A549 (cell line): ENCODE results near the gene DEFB115. TPM values are rescaled to one million over a fixed set of nuclear protein-coding genes. Genes with fewer than 3 reads are reported as not detected.

Source experiments
- ATAC-seq, 2 experiments: fragments of 200-7000 bp in 1 of 2; fragments of >200 bp in 1 of 2; cut with Nextera tagmentation in 1 of 2; cut with Tn5 transposase in 1 of 2; 3 replicates each; pipeline versions ENCODE4 v1.8.0 to v1.9.1; 2018 to 2020; ENCODE audit warnings: mild to moderate bottlenecking in 1 of 2, moderate library complexity in 1 of 2
- CTCF ChIA-PET: fragments of 300-600 bp; sonication (Branson Sonifier 250); formaldehyde crosslinking; extraction: SDS; loops from one replicate; lab custom pipeline; 2021; ENCODE audit warnings: antibody characterized with exemption, inconsistent platforms; lab: Yijun Ruan, JAX
- POLR2A ChIA-PET: fragments of 350-600 bp; formaldehyde crosslinking; extraction: SDS; loops from one replicate; lab custom pipeline; 2021; ENCODE audit warnings: antibody characterized with exemption, inconsistent platforms; lab: Yijun Ruan, JAX
- DNase-seq, 2 experiments: peaks; one replicate each; pipeline versions ENCODE4 v3.0.0 to v3.0.0-alpha.2; 2011 to 2016; ENCODE audit warnings: low read depth in 1 of 2, low spot score in 1 of 2
- FAIRE-seq: peaks from 2 replicates; lab custom pipeline; 2011; peaks lifted over from hg19 to GRCh38; lab: Jason Lieb, UNC
- H3K27ac ChIP-seq, 2 experiments: fragments of >200 bp; sonication (Bioruptor Twin); formaldehyde crosslinking; 3 replicates each; pipeline ENCODE4 v1.5.1; 2016 to 2017
- H3K4me1 ChIP-seq: fragments of >200 bp; sonication (Bioruptor Twin); formaldehyde crosslinking; 3 replicates; pipeline ENCODE4 v1.6.1; 2016
- H3K4me2 ChIP-seq: fragments of >200 bp; sonication (Bioruptor Twin); formaldehyde crosslinking; 3 replicates; pipeline ENCODE4 v1.6.1; 2016
- H3K4me3 ChIP-seq: fragments of >200 bp; sonication (Bioruptor Twin); formaldehyde crosslinking; 3 replicates; pipeline ENCODE4 v1.5.1; 2016
- H3K9me3 ChIP-seq: fragments of >200 bp; sonication (Bioruptor Twin); formaldehyde crosslinking; 3 replicates; pipeline ENCODE4 v1.6.1; 2016
- CBX2 ChIP-seq: fragments of 200-600 bp; sonication (generic); IDR thresholded peaks from 2 replicates; pipeline ENCODE4 v1.6.1; 2016; ENCODE audit warnings: low read depth, mild to moderate bottlenecking, borderline replicate concordance
- CBX8 ChIP-seq: fragments of 200-600 bp; sonication (generic); IDR thresholded peaks from 2 replicates; pipeline ENCODE4 v1.6.1; 2016
- CHD4 ChIP-seq: fragments of 200-600 bp; sonication (generic); IDR thresholded peaks from 2 replicates; pipeline ENCODE4 v1.6.1; 2016; ENCODE audit warnings: antibody characterized with exemption, mild to moderate bottlenecking, borderline replicate concordance
- EHF ChIP-seq: fragments of 250-450 bp; sonication (Bioruptor Pico); IDR thresholded peaks from 2 replicates; pipeline ENCODE4 v1.5.0; 2020; ENCODE audit warnings: mild to moderate bottlenecking
- EHMT2 ChIP-seq: fragments of 200-600 bp; sonication (generic); IDR thresholded peaks from 2 replicates; pipeline ENCODE4 v1.6.1; 2016; ENCODE audit warnings: antibody characterized with exemption, low read depth, mild to moderate bottlenecking, moderate library complexity
- ELK1 ChIP-seq: fragments of 150-350 bp; IDR thresholded peaks from 2 replicates; pipeline ENCODE4 v1.6.1; 2014; ENCODE audit warnings: low read depth, mild to moderate bottlenecking, low read length
- HDAC2 ChIP-seq: fragments of 200-600 bp; sonication (generic); IDR thresholded peaks from 2 replicates; pipeline ENCODE4 v1.6.1; 2016
- HEYL ChIP-seq: fragments of 250-450 bp; sonication (Bioruptor Pico); IDR thresholded peaks from 2 replicates; pipeline ENCODE4 v1.8.0; 2021; ENCODE audit warnings: mild to moderate bottlenecking, moderate library complexity
- HOXA7 ChIP-seq: fragments of 250-450 bp; sonication (Bioruptor Pico); IDR thresholded peaks from 2 replicates; pipeline ENCODE4 v1.5.0; 2020; ENCODE audit warnings: mild to moderate bottlenecking, moderate library complexity
- HOXB13 ChIP-seq: fragments of 250-450 bp; sonication (Bioruptor Pico); IDR thresholded peaks from 2 replicates; pipeline ENCODE4 v1.5.0; 2020; ENCODE audit warnings: low read depth, mild to moderate bottlenecking, moderate library complexity
- HOXB5 ChIP-seq: fragments of 250-450 bp; sonication (Bioruptor Pico); IDR thresholded peaks from 2 replicates; pipeline ENCODE4 v1.5.0; 2020; ENCODE audit warnings: mild to moderate bottlenecking, moderate library complexity
- KDM1A ChIP-seq: fragments of 200-600 bp; sonication (generic); IDR thresholded peaks from 2 replicates; pipeline ENCODE4 v1.6.1; 2016; ENCODE audit warnings: low read depth, mild to moderate bottlenecking
- MAX ChIP-seq: IDR thresholded peaks from 2 replicates; pipeline ENCODE4 v1.6.1; 2012
- MAZ ChIP-seq: fragments of 150-350 bp; IDR thresholded peaks from 2 replicates; pipeline ENCODE4 v1.6.1; 2014; ENCODE audit warnings: antibody characterized with exemption, low read depth, low read length, borderline replicate concordance
- MYC ChIP-seq: IDR thresholded peaks from 2 replicates; pipeline ENCODE4 v1.6.1; 2012; ENCODE audit warnings: mild to moderate bottlenecking, inconsistent platforms, low read length, improper control_type of control experiment, borderline replicate concordance
- NFE2L2 ChIP-seq: fragments of 150-350 bp; conservative IDR thresholded peaks from 2 replicates; pipeline ENCODE4 v1.6.1; 2014; ENCODE audit warnings: low read length
- PBX3 ChIP-seq: IDR thresholded peaks from 2 replicates; pipeline ENCODE4 v1.6.1; 2012
- PHF8 ChIP-seq: fragments of 200-600 bp; sonication (generic); IDR thresholded peaks from 2 replicates; pipeline ENCODE4 v1.6.1; 2016; ENCODE audit warnings: low read depth, mild to moderate bottlenecking, antibody characterized with exemption, moderate library complexity, borderline replicate concordance
- POLR2AphosphoS2 ChIP-seq: conservative IDR thresholded peaks from 2 replicates; pipeline ENCODE4 v1.6.1; 2012; ENCODE audit warnings: low read length, improper control_type of control experiment, inconsistent platforms
- RAD21 ChIP-seq, 2 experiments: fragments of >200 bp in 1 of 2; sonication (Bioruptor Twin) in 1 of 2; formaldehyde crosslinking in 1 of 2; IDR thresholded peaks in 1 of 2; conservative IDR thresholded peaks in 1 of 2; 2 replicates in 1 of 2; 3 replicates in 1 of 2; pipeline ENCODE4 v1.6.1; 2012 to 2018; ENCODE audit warnings: inconsistent platforms in 1 of 2
- RCOR1 ChIP-seq: fragments of 150-350 bp; IDR thresholded peaks from 2 replicates; pipeline ENCODE4 v1.6.1; 2014; ENCODE audit warnings: antibody characterized with exemption, low read length, low read depth
- TP53 ChIP-seq: fragments of 250-450 bp; sonication (Bioruptor Pico); IDR thresholded peaks from 2 replicates; pipeline ENCODE4 v1.5.0; 2021; ENCODE audit warnings: mild to moderate bottlenecking, moderate library complexity
- ZC3H11A ChIP-seq: fragments of 450-650 bp; IDR thresholded peaks from 2 replicates; pipeline ENCODE4 v1.6.1; 2014; ENCODE audit warnings: antibody characterized with exemption, mild to moderate bottlenecking
- WGBS: methylation state at CpG from one replicate; pipeline ENCODE4 v1.1.6; 2017; ENCODE audit errors: missing lambda C conversion rate; 5-methylcytosine and 5-hydroxymethylcytosine counted together
- polyA minus RNA-seq: library from RNA; depleted of rRNA, polyadenylated mRNA; stranded (reverse); fragments of >200 nt; gene quantifications from 2 replicates; pipeline ENCODE4 v1.2.3, GENCODE V29; 2011; rRNA and poly(A)+ RNA removed
- polyA plus RNA-seq, 4 experiments: library from polyadenylated mRNA; depleted of rRNA in 3 of 4; stranded (reverse); fragments of >200 nt; fragmentation: RNase III in 1 of 4; extraction: RNeasy Plus Mini Kit Qiagen cat#74134 plus additional on column Dnase treatment in 1 of 4; gene quantifications; 2 replicates in 3 of 4; 3 replicates in 1 of 4; pipeline ENCODE4 v1.2.3, GENCODE V29; 2011 to 2017

The DEFB115 gene
- polyA plus RNA-seq (2011; rRNA removed) (not detected in 2 replicates), polyA plus RNA-seq (2017; fragmentation: RNase III; extraction: RNeasy Plus Mini Kit Qiagen cat#74134 plus additional on column Dnase treatment) (not detected in 3 replicates), polyA minus RNA-seq (not detected in 2 replicates)
- polyA plus RNA-seq (2012; cell fraction: cytosol; rRNA removed): not detected in 2 replicates
- polyA plus RNA-seq (2012; cell fraction: nucleus; rRNA removed): not detected in 2 replicates

- ChIA-PET POLR2A (no interaction called here), CTCF (interaction anchor here (1.0 kb wide), 1 partner anchor 11 kb away, joined by 4 read pairs; no protein-coding TSS in a partner anchor)
- H3K9me3 ChIP-seq: no peaks in the 10 kb centered on the region
- no peak within 1 kb of the TSS for H3K27ac ChIP-seq
- FAIRE-seq (no peak), DNase-seq (no peak), ATAC-seq (no peak)
- no peak within 1 kb of the TSS for H3K4me3 ChIP-seq
- H3K4me1 ChIP-seq: no peaks in the 10 kb centered on the region
- TF ChIP-seq TP53 (CRISPR knock-in tag) (no peak), NFE2L2 (no peak), MAX (no peak), CBX8 (no peak), HDAC2 (no peak), PHF8 (no peak), ZC3H11A (no peak), EHMT2 (no peak), POLR2AphosphoS2 (no peak), HOXB5 (CRISPR knock-in tag) (no peak)
- no peak within 1 kb of the TSS for H3K4me2 ChIP-seq
- WGBS: 5% methylated on average over 2 of the region's 2 CpGs
Observed at GRCh38 chr20:31257364-31257763, at the start of gene DEFB115. Gene DEFB115 (plus strand): TSS chr20:31257664. CDS start chr20:31257664, 0 bp downstream.

GRCh38 chr20:31236953-31237352 is 20.5 kb upstream of the DEFB115 start:
- TF ChIP-seq MAX: no peak
- no peak for DNase-seq

GRCh38 chr20:31237763-31238162 is 19.7 kb upstream of the DEFB115 start:
- no peak for ATAC-seq
- 3% methylated on average over 6 of the region's 6 CpGs for WGBS
- TF ChIP-seq HEYL (CRISPR knock-in tag) (no peak), RAD21 (conservative IDR thresholded peaks at IDR 0.05 in 1 of 2, IDR thresholded peaks at IDR 0.05 in 1 of 2) (no peak), ZC3H11A (no peak)
- H3K27ac ChIP-seq: no peak overlapping the region
- no peak for DNase-seq
- H3K9me3 ChIP-seq: 0 out of 3 replicates have a peak, but pooled peaks cover 5% of the 10 kb centered on the region
- H3K4me2 ChIP-seq: no peak overlapping the region
- H3K4me1 ChIP-seq: no peaks in the 10 kb centered on the region
- CTCF ChIA-PET: no interaction called here
- H3K4me3 ChIP-seq: no peak overlapping the region
- no peak for FAIRE-seq
- POLR2A ChIA-PET: no interaction called here

More at GRCh38 chr20:31236953-31237352, 20.5 kb upstream of the DEFB115 start:
- CTCF ChIA-PET: no interaction called here
- 17% methylated on average over 10 of the region's 10 CpGs for WGBS
- Histone ChIP-seq H3K4me3 (no peak overlapping the region), H3K9me3 (0 out of 3 replicates have a peak, but pooled peaks cover 5% of the 10 kb centered on the region), H3K4me1 (no peaks in the 10 kb centered on the region), H3K4me2 (no peak overlapping the region), H3K27ac (no peak overlapping the region)
- ATAC-seq (no peak), FAIRE-seq (no peak)
- POLR2A ChIA-PET: no interaction called here

GRCh38 chr20:31239139-31239538 is 18.3 kb upstream of the DEFB115 start:
- no peak overlapping the region for H3K4me3 ChIP-seq
- ATAC-seq (no peak), FAIRE-seq (no peak), DNase-seq (no peak)
- 3% methylated on average over 8 of the region's 8 CpGs for WGBS
- no peak overlapping the region for H3K27ac ChIP-seq
- POLR2A ChIA-PET: no interaction called here
- H3K9me3 ChIP-seq: 0 out of 3 replicates have a peak, but pooled peaks cover 5% of the 10 kb centered on the region
- CTCF ChIA-PET: no interaction called here
- H3K4me2 ChIP-seq: no peak overlapping the region
- TF ChIP-seq HOXA7 (no peak), HOXB13 (CRISPR knock-in tag) (no peak), CBX2 (no peak), PBX3 (no peak), CHD4 (no peak), RCOR1 (no peak), MYC (no peak), MAZ (no peak), EHF (no peak), HDAC2 (no peak), ELK1 (no peak), KDM1A (no peak), PHF8 (no peak)
- TF ChIP-seq, all 56 proteins: peak for 0
- H3K4me1 ChIP-seq: no peaks in the 10 kb centered on the region
